HG02610 (cell line): ENCODE results near the gene TMEM190.
"Not testable (repeated sequence)": the region's sequence is repeated elsewhere in the genome, so short reads cannot be mapped to it uniquely, and the experiment has no call there.

Experiments used
- ATAC-seq: cut with Tn5 transposase; IDR thresholded peaks from one replicate; pipeline ENCODE4 v1.9.1; 2021; ENCODE audit warnings: mild to moderate bottlenecking, moderate library complexity; ENCODE audit not compliant: unreplicated experiment

TMEM190 gene

GRCh38 chr19:55418185-55418584 is 41.6 kb downstream of the TMEM190 start:
- ATAC-seq: no peak

GRCh38 chr19:55419103-55419502 is 42.5 kb downstream of the TMEM190 start:
- ATAC-seq: no peak

GRCh38 chr19:55419624-55420236 is 43.1 kb downstream of the TMEM190 start:
- no peak for ATAC-seq

DNA sequence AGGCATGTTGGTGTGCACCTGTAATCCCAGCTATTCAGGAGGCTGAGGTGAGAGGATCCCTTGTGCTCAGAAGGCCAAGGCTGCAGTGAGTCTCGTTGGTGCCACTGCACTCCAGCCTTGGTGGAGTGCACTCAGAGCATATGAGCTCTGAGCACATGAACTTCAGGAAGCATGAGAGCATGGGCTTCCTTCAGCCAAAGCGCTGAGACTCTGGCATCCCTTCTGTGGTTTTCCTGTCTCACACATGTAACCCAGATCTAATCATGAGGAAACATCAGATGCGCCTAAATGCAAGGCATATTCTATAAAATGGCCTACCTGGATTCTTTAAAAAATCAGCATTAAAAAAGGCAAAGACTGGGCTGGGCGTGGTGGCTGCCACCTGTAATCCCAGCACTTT is 44.7 kb downstream of the TMEM190 start:
- ATAC-seq: not testable (repeated sequence)

- ATAC-seq: no peak
These were observed 46.8 kb downstream of the TMEM190 start for GRCh38 chr19:55423225-55424005.

DNA sequence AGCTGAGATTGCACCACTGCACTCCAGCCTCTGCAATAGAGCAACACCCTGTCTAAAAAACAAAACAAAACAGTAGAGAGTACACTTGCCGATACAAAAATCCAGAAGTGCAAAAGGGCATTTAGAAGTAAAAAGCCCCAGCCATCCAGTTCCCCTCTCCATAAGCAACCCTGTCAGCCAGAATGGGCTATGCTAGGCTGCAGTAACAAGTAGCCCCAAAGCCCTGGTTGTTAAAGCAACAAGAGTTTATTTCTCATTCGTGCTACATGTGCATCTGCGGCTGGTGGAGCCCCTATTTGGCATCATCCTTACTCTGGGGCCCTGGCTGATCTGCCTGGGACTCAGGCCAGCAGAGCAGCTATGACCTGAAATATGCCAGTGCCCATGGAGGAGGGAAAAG is 47.9 kb downstream of the TMEM190 start:
- ATAC-seq: no peak

- ATAC-seq: no peak
These were observed 49.4 kb downstream of the TMEM190 start for GRCh38 chr19:55426042-55426441.
